Tibial nerve (tissue), 3 donors: ENCODE results near the gene REPS1.

Experiments used
- CTCF ChIP-seq, 5 experiments: fragments of 200-600 bp in 3 of 5; fragments of 450-650 bp in 2 of 5; sonication (generic) in 3 of 5; IDR thresholded peaks; one replicate each; pipeline ENCODE4 v1.5.1; 2016 to 2019; ENCODE audit warnings: antibody characterized with exemption in 5 of 5, mild to moderate bottlenecking in 3 of 5, moderate library complexity in 2 of 5
- POLR2A ChIP-seq, 2 donors: fragments of 450-650 bp; IDR thresholded peaks; one replicate each; pipeline ENCODE4 v1.6.1; 2017; ENCODE audit warnings: antibody characterized with exemption in 2 of 2, mild to moderate bottlenecking in 2 of 2, moderate library complexity in 2 of 2

GRCh38 chr6:139016337-139017213, 28.5 kb upstream of the REPS1 start:
- TF ChIP-seq CTCF (IDR thresholded peaks at IDR 0.05) = no peak
- no peak for TF ChIP-seq POLR2A (IDR thresholded peaks at IDR 0.05)
